Measurements from ENCODE around the gene HEATR5A. TPM values are rescaled to one million over a fixed set of nuclear protein-coding genes. Genes with fewer than 3 reads are reported as not detected.
"Not testable (repeated sequence)": the region's sequence is repeated elsewhere in the genome, so short reads cannot be mapped to it uniquely, and the experiment has no call there.

Gene HEATR5A
- total RNA-seq, 1 experiment from 2014 or later, result 19.0 TPM

DNA sequence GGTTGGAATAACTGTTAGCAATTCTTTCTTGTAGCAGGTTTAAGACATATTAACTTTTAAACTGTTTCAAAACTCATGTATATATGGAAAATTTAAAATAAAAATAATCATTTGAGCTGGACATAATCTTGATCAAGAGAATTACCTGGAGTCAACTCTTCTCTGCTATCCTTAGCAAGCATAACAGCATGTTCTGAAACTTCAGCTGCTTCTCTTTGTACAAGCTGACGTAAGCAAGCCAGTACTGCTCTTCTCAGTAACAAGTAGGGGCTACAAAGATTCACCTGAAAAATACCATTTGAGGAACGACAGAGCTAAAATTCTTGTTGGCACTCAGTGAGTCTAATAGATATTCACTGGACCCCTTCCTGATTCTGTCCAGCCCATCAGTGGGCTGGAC, 83.0 kb downstream of the HEATR5A start:
- peaks cover 9% of the 10 kb centered on the region for H3K4me1 ChIP-seq (ENCODE audit: insufficient read depth, low read length, poor library complexity, severe bottlenecking)
- H3K27me3 ChIP-seq (replicated peaks; ENCODE audit: insufficient read depth, low read depth, low read length, poor library complexity), result no peaks in the 10 kb centered on the region
- H3K36me3 ChIP-seq (ENCODE audit: insufficient read depth, low read length, poor library complexity, severe bottlenecking), result no peaks in the 10 kb centered on the region
- intact Hi-C loops (cut with micrococcal nuclease; ENCODE audit: unreplicated experiment), result no loop called here
- no peak for TF ChIP-seq EZH2 (IDR thresholded peaks at IDR 0.05; ENCODE audit: borderline replicate concordance, low read depth, low read length, poor library complexity, severe bottlenecking)
- TF ChIP-seq, protein P1, sequence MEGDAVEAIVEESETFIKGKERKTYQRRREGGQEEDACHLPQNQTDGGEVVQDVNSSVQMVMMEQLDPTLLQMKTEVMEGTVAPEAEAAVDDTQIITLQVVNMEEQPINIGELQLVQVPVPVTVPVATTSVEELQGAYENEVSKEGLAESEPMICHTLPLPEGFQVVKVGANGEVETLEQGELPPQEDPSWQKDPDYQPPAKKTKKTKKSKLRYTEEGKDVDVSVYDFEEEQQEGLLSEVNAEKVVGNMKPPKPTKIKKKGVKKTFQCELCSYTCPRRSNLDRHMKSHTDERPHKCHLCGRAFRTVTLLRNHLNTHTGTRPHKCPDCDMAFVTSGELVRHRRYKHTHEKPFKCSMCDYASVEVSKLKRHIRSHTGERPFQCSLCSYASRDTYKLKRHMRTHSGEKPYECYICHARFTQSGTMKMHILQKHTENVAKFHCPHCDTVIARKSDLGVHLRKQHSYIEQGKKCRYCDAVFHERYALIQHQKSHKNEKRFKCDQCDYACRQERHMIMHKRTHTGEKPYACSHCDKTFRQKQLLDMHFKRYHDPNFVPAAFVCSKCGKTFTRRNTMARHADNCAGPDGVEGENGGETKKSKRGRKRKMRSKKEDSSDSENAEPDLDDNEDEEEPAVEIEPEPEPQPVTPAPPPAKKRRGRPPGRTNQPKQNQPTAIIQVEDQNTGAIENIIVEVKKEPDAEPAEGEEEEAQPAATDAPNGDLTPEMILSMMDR (conservative IDR thresholded peaks at IDR 0.05; ENCODE audit: low read depth, low read length), result no peak
- no peak for DNase-seq (ENCODE audit: low spot score)
- no peak overlapping the region for H3K4me3 ChIP-seq (ENCODE audit: low read depth, low read length, poor library complexity, severe bottlenecking)
- CTCF ChIA-PET, result no interaction called here
- no peak overlapping the region for H3K27ac ChIP-seq (ENCODE audit: low read depth, low read length, poor library complexity, severe bottlenecking)
- POLR2A ChIA-PET (ENCODE audit: low non-redundant PET), result no interaction called here
- H3K9me3 ChIP-seq (ENCODE audit: low read depth, low read length, poor library complexity, severe bottlenecking), result peaks cover 10% of the 10 kb centered on the region
- no TSS peak for BruUV-seq (replicated peaks)

DNA sequence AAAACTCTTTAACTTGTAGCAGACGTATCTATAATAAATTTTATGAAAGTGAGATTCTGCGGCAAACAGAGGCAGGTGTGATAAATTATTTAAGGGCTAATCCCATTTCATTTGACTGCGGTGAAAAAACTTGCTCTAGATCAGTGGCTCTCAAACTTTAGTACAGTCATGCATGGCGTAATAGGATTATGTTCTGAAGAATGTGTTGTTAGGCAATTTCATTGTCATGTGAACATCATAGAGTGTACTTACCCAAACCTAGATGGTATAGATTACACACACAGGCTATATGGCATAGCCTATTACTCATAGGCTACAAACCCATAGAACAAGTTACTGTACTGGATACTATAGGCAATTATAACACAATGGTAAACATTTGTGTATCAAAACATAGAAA, 83.7 kb downstream of the HEATR5A start:
- intact Hi-C loops (cut with micrococcal nuclease; ENCODE audit: unreplicated experiment), result no loop called here
- no TSS peak for BruUV-seq (replicated peaks)
- no peaks in the 10 kb centered on the region for H3K27me3 ChIP-seq (replicated peaks; ENCODE audit: insufficient read depth, low read depth, low read length, poor library complexity)
- peak; percentile 92 for DNase-seq (ENCODE audit: low spot score)
- H3K36me3 ChIP-seq (ENCODE audit: insufficient read depth, low read length, poor library complexity, severe bottlenecking), result no peaks in the 10 kb centered on the region
- CTCF ChIA-PET, result no interaction called here
- H3K27ac ChIP-seq (ENCODE audit: low read depth, low read length, poor library complexity, severe bottlenecking), result no peak overlapping the region
- POLR2A ChIA-PET (ENCODE audit: low non-redundant PET), result no interaction called here
- TF ChIP-seq, protein P1 (conservative IDR thresholded peaks at IDR 0.05; ENCODE audit: low read depth, low read length), result no peak
- H3K4me1 ChIP-seq (ENCODE audit: insufficient read depth, low read length, poor library complexity, severe bottlenecking), result peaks cover 9% of the 10 kb centered on the region
- H3K9me3 ChIP-seq (ENCODE audit: low read depth, low read length, poor library complexity, severe bottlenecking), result peaks cover 10% of the 10 kb centered on the region
- no peak overlapping the region for H3K4me3 ChIP-seq (ENCODE audit: low read depth, low read length, poor library complexity, severe bottlenecking)

DNA sequence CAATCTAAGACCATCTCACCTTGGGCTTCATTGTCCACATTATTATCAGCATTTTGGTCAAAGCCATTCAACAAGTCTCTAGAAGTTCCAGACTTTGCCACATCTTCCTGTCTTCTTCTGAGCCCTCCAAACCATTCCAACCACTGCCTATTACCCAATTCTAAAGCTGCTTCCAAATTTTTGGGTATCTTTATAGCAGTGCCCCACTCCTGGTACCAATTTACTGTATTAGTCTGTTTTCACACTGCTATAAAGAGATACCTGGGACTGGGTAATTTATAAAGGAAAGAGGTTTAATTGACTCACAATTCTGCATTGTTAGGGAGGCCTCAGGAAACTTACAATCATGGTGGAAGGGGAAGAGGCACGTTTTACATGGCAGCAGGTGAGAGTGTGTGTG, 89.0 kb downstream of the HEATR5A start:
- H3K36me3 ChIP-seq (ENCODE audit: insufficient read depth, low read length, poor library complexity, severe bottlenecking); BruUV-seq (replicated peaks); CTCF ChIA-PET; DNase-seq (ENCODE audit: low spot score); H3K27ac ChIP-seq (ENCODE audit: low read depth, low read length, poor library complexity, severe bottlenecking); intact Hi-C loops (cut with micrococcal nuclease; ENCODE audit: unreplicated experiment); H3K27me3 ChIP-seq (replicated peaks; ENCODE audit: insufficient read depth, low read depth, low read length, poor library complexity); POLR2A ChIA-PET (ENCODE audit: low non-redundant PET); H3K4me3 ChIP-seq (ENCODE audit: low read depth, low read length, poor library complexity, severe bottlenecking); H3K4me1 ChIP-seq (ENCODE audit: insufficient read depth, low read length, poor library complexity, severe bottlenecking): not testable (repeated sequence)
- H3K9me3 ChIP-seq (ENCODE audit: low read depth, low read length, poor library complexity, severe bottlenecking), result peaks cover 19% of the 10 kb centered on the region

DNA sequence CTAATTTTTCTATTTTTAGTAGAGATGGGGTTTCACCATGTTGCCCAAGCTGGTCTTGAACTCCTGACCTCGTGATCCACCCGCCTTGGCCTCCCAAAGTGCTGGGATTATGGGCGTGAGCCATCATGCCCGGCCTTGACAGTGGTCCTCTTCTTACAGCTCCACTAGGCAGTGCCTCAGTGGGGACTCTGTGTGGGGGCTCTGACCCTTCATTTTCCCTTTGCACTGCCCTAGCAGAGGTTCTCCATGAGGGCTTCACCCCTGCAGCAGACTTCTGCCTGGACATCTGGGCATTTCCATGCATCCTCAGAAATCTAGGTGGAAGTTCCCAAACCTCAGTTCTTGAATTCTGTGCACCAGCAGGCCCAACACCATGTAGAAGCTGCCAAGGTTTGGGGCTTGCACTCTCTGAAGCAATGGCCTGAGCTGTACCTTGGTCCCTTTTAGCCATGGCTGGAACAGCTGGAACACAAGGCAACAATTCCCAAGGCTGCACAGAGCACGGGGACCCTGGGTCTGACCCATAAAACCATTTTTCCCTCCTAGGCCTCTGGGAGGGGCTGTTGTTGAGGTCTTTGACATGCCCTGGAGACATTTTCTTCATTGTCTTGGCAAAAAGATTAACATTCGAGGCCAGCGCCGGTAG, 90.4 kb downstream of the HEATR5A start:
- H3K27me3 ChIP-seq (replicated peaks; ENCODE audit: insufficient read depth, low read depth, low read length, poor library complexity); H3K36me3 ChIP-seq (ENCODE audit: insufficient read depth, low read length, poor library complexity, severe bottlenecking); BruUV-seq (replicated peaks); H3K4me3 ChIP-seq (ENCODE audit: low read depth, low read length, poor library complexity, severe bottlenecking); CTCF ChIA-PET; H3K4me1 ChIP-seq (ENCODE audit: insufficient read depth, low read length, poor library complexity, severe bottlenecking); intact Hi-C loops (cut with micrococcal nuclease; ENCODE audit: unreplicated experiment); POLR2A ChIA-PET (ENCODE audit: low non-redundant PET); DNase-seq (ENCODE audit: low spot score); H3K27ac ChIP-seq (ENCODE audit: low read depth, low read length, poor library complexity, severe bottlenecking): not testable (repeated sequence)
- H3K9me3 ChIP-seq (ENCODE audit: low read depth, low read length, poor library complexity, severe bottlenecking), result peaks cover 19% of the 10 kb centered on the region
